H1 (cell line): Measurements from ENCODE around the gene FASN. TPM values are rescaled to one million over a fixed set of nuclear protein-coding genes. Genes with fewer than 3 reads are reported as not detected.

Experiments
- CTCF ChIA-PET: fragments of 300-600 bp; sonication (Branson Sonifier 250); formaldehyde crosslinking; loops from one replicate; lab custom pipeline; 2021; ENCODE audit not compliant: partially characterized antibody; lab: Charles Lee
- POLR2A ChIA-PET: fragments of 300-600 bp; sonication (Branson Sonifier 250); formaldehyde crosslinking; loops from one replicate; lab custom pipeline; 2021; ENCODE audit warnings: inconsistent platforms; ENCODE audit not compliant: partially characterized antibody; lab: Charles Lee
- DNase-seq, 2 experiments: peaks; one replicate each; pipeline versions ENCODE4 v3.0.0 to v3.0.0-alpha.2; 2010 to 2022; ENCODE audit warnings: low spot score in 2 of 2, low read depth in 1 of 2, mixed read lengths in 1 of 2
- FAIRE-seq: peaks from 2 replicates; lab custom pipeline; 2011; peaks lifted over from hg19 to GRCh38; lab: Jason Lieb, UNC
- H2AFZ ChIP-seq: 2 replicates; pipeline ENCODE4 v1.8.1; 2012; ENCODE audit warnings: low read length, inconsistent platforms
- H2AK5ac ChIP-seq: 2 replicates; pipeline ENCODE4 v1.6.1; 2013; ENCODE audit warnings: low read depth, low read length
- H2BK120ac ChIP-seq: replicated peaks from 2 replicates; pipeline ENCODE3; 2013; ENCODE audit warnings: low read depth, low read length, inconsistent platforms
- H2BK12ac ChIP-seq: 2 replicates; pipeline ENCODE4 v1.6.1; 2013; ENCODE audit warnings: low read depth, low read length
- H2BK15ac ChIP-seq: 2 replicates; pipeline ENCODE4 v1.6.1; 2013; ENCODE audit warnings: low read length
- H2BK20ac ChIP-seq: 2 replicates; pipeline ENCODE4 v1.6.1; 2013; ENCODE audit warnings: low read length
- H2BK5ac ChIP-seq: 2 replicates; pipeline ENCODE4 v1.6.1; 2013; ENCODE audit warnings: low read depth, low read length
- H3K14ac ChIP-seq: 2 replicates; pipeline ENCODE4 v1.6.1; 2013; ENCODE audit warnings: inconsistent platforms; ENCODE audit not compliant: insufficient read length
- H3K18ac ChIP-seq: 2 replicates; pipeline ENCODE4 v1.6.1; 2013; ENCODE audit warnings: low read length; ENCODE audit errors: extremely low read depth
- H3K23ac ChIP-seq: 2 replicates; pipeline ENCODE4 v1.6.1; 2013; ENCODE audit warnings: inconsistent platforms; ENCODE audit not compliant: insufficient read length
- H3K23me2 ChIP-seq: 2 replicates; pipeline ENCODE4 v1.6.1; 2013; ENCODE audit warnings: low read depth, low read length
- H3K27ac ChIP-seq: 2 replicates; pipeline ENCODE4 v1.6.1; 2011; ENCODE audit warnings: low read depth, low read length, inconsistent platforms
- H3K27me3 ChIP-seq, 4 experiments: replicated peaks in 1 of 4; 1 replicate in 1 of 4; 2 replicates in 3 of 4; pipeline versions ENCODE4 v1.6.1 to v1.8.1; 2011 to 2013; ENCODE audit warnings: low read length in 3 of 4, mild to moderate bottlenecking in 3 of 4, inconsistent platforms in 2 of 4, mixed read lengths in 2 of 4, moderate library complexity in 1 of 4; ENCODE audit not compliant: control insufficient read depth in 3 of 4, insufficient read depth in 3 of 4; ENCODE audit errors: extremely low read depth in 1 of 4
- H3K36me3 ChIP-seq, 4 experiments: 2 replicates each; pipeline versions ENCODE4 v1.6.1 to v1.8.1; 2011 to 2013; ENCODE audit warnings: mild to moderate bottlenecking in 4 of 4, low read length in 3 of 4, moderate library complexity in 2 of 4, control low read depth in 1 of 4, inconsistent platforms in 1 of 4; ENCODE audit not compliant: insufficient read depth in 4 of 4, control insufficient read depth in 2 of 4
- H3K4ac ChIP-seq: replicated peaks from 2 replicates; pipeline ENCODE3; 2013; ENCODE audit warnings: low read length, low read depth, mixed read lengths, inconsistent platforms; ENCODE audit not compliant: insufficient read length
- H3K4me1 ChIP-seq, 4 experiments: replicated peaks in 1 of 4; 1 replicate in 1 of 4; 2 replicates in 3 of 4; pipeline versions ENCODE4 v1.6.1 to v1.8.1; 2011 to 2013; ENCODE audit warnings: low read length in 3 of 4, inconsistent platforms in 2 of 4, mixed read lengths in 1 of 4; ENCODE audit not compliant: insufficient read depth in 4 of 4, control insufficient read depth in 3 of 4
- H3K4me2 ChIP-seq, 2 experiments: 2 replicates each; pipeline versions ENCODE4 v1.6.1 to v1.8.1; 2011 to 2013; ENCODE audit warnings: low read depth in 2 of 2, low read length in 2 of 2, control low read depth in 1 of 2, inconsistent platforms in 1 of 2, mild to moderate bottlenecking in 1 of 2; ENCODE audit not compliant: insufficient read depth in 1 of 2
- H3K4me3 ChIP-seq, 4 experiments: fragments of 200-600, 300-600 bp in 1 of 4; sonication (generic), shearing (Covaris generic), sonication (Bioruptor Twin) in 1 of 4; 2 replicates each; pipeline versions ENCODE4 v1.5.1 to v1.8.1; 2011 to 2016; ENCODE audit warnings: low read length in 4 of 4, low read depth in 3 of 4, control low read depth in 2 of 4, inconsistent platforms in 2 of 4, mild to moderate bottlenecking in 2 of 4, mixed read lengths in 1 of 4, moderate library complexity in 1 of 4; ENCODE audit not compliant: insufficient read depth in 2 of 4; ENCODE audit errors: extremely low read depth in 1 of 4
- H3K56ac ChIP-seq: replicated peaks from 2 replicates; pipeline ENCODE3; 2013; ENCODE audit warnings: low read depth, mild to moderate bottlenecking, mixed read lengths, low read length, inconsistent platforms; ENCODE audit not compliant: insufficient read length
- H3K79me1 ChIP-seq: 2 replicates; pipeline ENCODE4 v1.6.1; 2013; ENCODE audit warnings: low read depth, low read length, control low read depth
- H3K79me2 ChIP-seq, 2 experiments: 2 replicates each; pipeline versions ENCODE4 v1.6.1 to v1.8.1; 2012 to 2013; ENCODE audit warnings: low read length in 2 of 2, mild to moderate bottlenecking in 2 of 2, inconsistent platforms in 1 of 2; ENCODE audit not compliant: insufficient read depth in 2 of 2, control insufficient read depth in 1 of 2
- H3K9ac ChIP-seq, 4 experiments: replicated peaks in 1 of 4; 1 replicate in 1 of 4; 2 replicates in 3 of 4; pipeline versions ENCODE4 v1.6.1 to v1.8.1; 2011 to 2013; ENCODE audit warnings: low read depth in 3 of 4, low read length in 3 of 4, control low read depth in 2 of 4, mild to moderate bottlenecking in 2 of 4, moderate library complexity in 2 of 4, inconsistent platforms in 1 of 4; ENCODE audit errors: extremely low read depth in 1 of 4
- H3K9me3 ChIP-seq, 2 experiments: 2 replicates each; pipeline versions ENCODE4 v1.6.1 to v1.8.1; 2012 to 2013; ENCODE audit warnings: mild to moderate bottlenecking in 2 of 2, moderate library complexity in 2 of 2, control low read depth in 1 of 2, inconsistent platforms in 1 of 2, low read depth in 1 of 2, low read length in 1 of 2, mixed read lengths in 1 of 2; ENCODE audit not compliant: insufficient read depth in 2 of 2
- H4K20me1 ChIP-seq, 2 experiments: replicated peaks in 1 of 2; 2 replicates each; pipeline versions ENCODE3 to v1.8.1; 2011 to 2013; ENCODE audit warnings: inconsistent platforms in 2 of 2, low read length in 2 of 2, mild to moderate bottlenecking in 1 of 2; ENCODE audit not compliant: insufficient read depth in 2 of 2, control insufficient read depth in 1 of 2
- H4K5ac ChIP-seq: 2 replicates; pipeline ENCODE4 v1.6.1; 2013; ENCODE audit warnings: low read length, low read depth, mixed read lengths, inconsistent platforms; ENCODE audit not compliant: insufficient read length
- H4K8ac ChIP-seq: 2 replicates; pipeline ENCODE4 v1.8.0; 2013; ENCODE audit warnings: mild to moderate bottlenecking, moderate library complexity, low read length, inconsistent platforms; ENCODE audit not compliant: insufficient read depth; ENCODE audit errors: extremely low read depth
- H4K91ac ChIP-seq: replicated peaks from 2 replicates; pipeline ENCODE3; 2013; ENCODE audit warnings: low read length, mixed read lengths, inconsistent platforms; ENCODE audit not compliant: insufficient read length
- CTBP2 ChIP-seq: IDR thresholded peaks from 2 replicates; pipeline ENCODE4 v1.7.0; 2011; ENCODE audit warnings: borderline replicate concordance, mild to moderate bottlenecking, moderate library complexity, mixed read lengths, low read length; ENCODE audit not compliant: insufficient read depth, insufficient read length
- EGR1 ChIP-seq: IDR thresholded peaks from 2 replicates; pipeline ENCODE4 v1.6.1; 2011; ENCODE audit warnings: low read depth, low read length, borderline replicate concordance
- GTF2F1 ChIP-seq: IDR thresholded peaks from 2 replicates; pipeline ENCODE4 v1.6.1; 2012; ENCODE audit warnings: low read depth, low read length, improper control_type of control experiment, borderline replicate concordance
- POLR2AphosphoS5 ChIP-seq: IDR thresholded peaks from 2 replicates; pipeline ENCODE4 v1.6.1; 2011; ENCODE audit warnings: low read depth, low read length
- RAD21 ChIP-seq, 2 experiments: IDR thresholded peaks in 1 of 2; conservative IDR thresholded peaks in 1 of 2; 2 replicates each; pipeline ENCODE4 v1.6.1; 2011; ENCODE audit warnings: low read depth in 2 of 2, low read length in 2 of 2, improper control_type of control experiment in 1 of 2, inconsistent platforms in 1 of 2, mild to moderate bottlenecking in 1 of 2, moderate library complexity in 1 of 2
- SUZ12 ChIP-seq: fragments of 200-600 bp; sonication (generic); IDR thresholded peaks from 2 replicates; pipeline ENCODE4 v1.6.1; 2012; ENCODE audit warnings: mild to moderate bottlenecking, inconsistent platforms, low read length, moderate library complexity, mixed read lengths
- TAF1 ChIP-seq: IDR thresholded peaks from 2 replicates; pipeline ENCODE4 v1.6.1; 2011; ENCODE audit warnings: mild to moderate bottlenecking, low read depth, low read length
- WGBS, 2 experiments: shearing (Covaris generic) in 1 of 2; methylation state at CpG; one replicate each; pipeline versions ENCODE4 v1.1.6 to v1.1.7; 2013 to 2015; ENCODE audit warnings: low lambda C conversion rate in 2 of 2, mixed read lengths in 2 of 2, inconsistent platforms in 1 of 2, low coverage in 1 of 2, missing lambda C conversion rate in 1 of 2; ENCODE audit not compliant: insufficient replicate concordance in 2 of 2, insufficient coverage in 1 of 2, insufficient read length in 1 of 2; ENCODE audit errors: extremely low coverage in 1 of 2, missing lambda C conversion rate in 1 of 2; 5-methylcytosine and 5-hydroxymethylcytosine counted together
- polyA plus RNA-seq, 7 experiments: library from polyadenylated mRNA; depleted of rRNA in 3 of 7; stranded (reverse) in 5 of 7; unstranded in 2 of 7; fragments of >200 nt in 5 of 7; fragments of 200-250 nt in 2 of 7; gene quantifications; 1 replicate in 5 of 7; 2 replicates in 1 of 7; 4 replicates in 1 of 7; pipeline versions ENCODE4 v1.2.1 to v1.2.3, GENCODE V29; 2011 to 2013; ENCODE audit warnings: missing spikeins in 2 of 7, mixed read lengths in 2 of 7
- total RNA-seq: library from RNA; stranded (reverse); fragmentation: NEBNext Ultra II Directional; extraction: Animal tissue kit (Norgen Biotek cat#: 25700); gene quantifications from 2 replicates; pipeline ENCODE4 v1.2.1, GENCODE V29; 2021
- TF ChIP-seq, protein P1 (sequence below): IDR thresholded peaks from 2 replicates; pipeline ENCODE4 v1.6.1; 2011; ENCODE audit warnings: low read depth, mild to moderate bottlenecking, low read length; ENCODE audit not compliant: insufficient read depth

The FASN gene
- total and polyA plus RNA-seq, 2 of the 8 experiments (the other 6 are each of a cell fraction or from before 2014, with no cell fraction given): 143 to 561 TPM

DNA sequence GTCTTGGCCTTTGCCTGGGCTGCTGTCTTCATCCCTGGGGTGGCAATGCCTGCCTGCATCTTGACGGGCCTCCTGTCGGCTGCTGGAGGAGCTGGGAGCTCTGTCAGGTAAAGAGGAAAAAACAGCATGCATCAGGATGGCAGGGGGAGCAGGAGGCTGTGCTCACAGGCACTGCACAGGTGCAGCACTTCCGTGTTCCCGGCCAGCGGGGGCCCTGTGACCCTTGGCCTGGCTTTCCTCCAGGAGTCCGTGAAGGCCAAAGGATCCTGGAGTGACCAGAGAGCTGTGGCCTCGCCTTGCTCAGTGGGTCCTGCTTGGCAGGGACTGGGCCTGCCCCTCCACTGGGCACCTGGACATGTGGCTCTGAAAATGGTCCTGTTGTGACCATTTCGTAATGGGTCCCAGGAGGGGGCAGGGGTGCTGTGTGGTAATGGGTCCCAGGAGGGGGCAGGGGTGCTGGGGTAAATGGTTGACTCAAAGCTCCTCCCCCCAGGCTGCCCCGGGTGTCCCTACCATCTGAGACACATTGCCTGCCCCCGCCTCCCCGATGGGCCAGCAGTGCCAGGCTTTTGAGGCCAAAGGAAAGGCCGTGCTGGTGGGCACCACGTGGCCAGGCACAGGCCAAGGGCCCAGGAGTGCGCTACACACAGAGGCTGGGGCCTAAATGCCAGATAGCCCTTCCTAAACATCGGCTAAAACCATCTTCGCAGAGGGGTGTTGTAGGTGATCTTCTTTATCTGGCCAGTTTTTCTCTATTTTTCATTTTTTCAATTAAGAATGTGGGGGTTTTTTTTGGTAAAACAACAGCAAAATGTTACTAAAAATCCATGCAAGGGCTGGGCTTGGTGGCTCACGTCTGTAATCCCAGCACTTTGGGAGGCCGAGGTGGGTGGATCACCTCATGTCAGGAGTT lies 4.0 kb upstream of the FASN start:
- no peak for FAIRE-seq
- POLR2A ChIA-PET: interaction anchor here (0.6 to 1.9 kb wide), 10 partner anchors 10 to 380 kb away, joined by 3 to 6 read pairs (median 4); no protein-coding TSS in a partner anchor
- CTCF ChIA-PET: interaction anchor here (0.7 to 6.5 kb wide), 6 partner anchors 15 to 72 kb away, joined by 3 to 61 read pairs (median 8); no protein-coding TSS in a partner anchor

More for the DNA sequence above, 4.0 kb upstream of the FASN start:
- Histone ChIP-seq H4K5ac (peak overlapping the region; percentile 44), H2BK120ac (no peak overlapping the region), H3K56ac (peak overlapping the region; percentile 7), H3K79me1 (peaks cover 2% of the 10 kb centered on the region), H3K9ac (no peak overlapping the region), H3K4ac (peak overlapping the region; percentile 72), H3K14ac (no peak overlapping the region), H3K9me3 (no peaks in the 10 kb centered on the region), H3K27ac (no peak overlapping the region), H3K23me2 (peaks cover 8% of the 10 kb centered on the region; the same call in 1 of the 2 replicates), H2AK5ac (no peak overlapping the region), H3K27me3 (no peaks in the 10 kb centered on the region), H2BK20ac (0 out of 2 replicates have a peak overlapping the region, but pooled peaks have one; percentile 90), H2AFZ (no peak overlapping the region), H3K4me1 (peaks cover 0 to 62% (median 55%) of the 10 kb centered on the region in 4 experiments; a peak in 6 of 7 replicates), H3K18ac (peak overlapping the region; percentile 60; the same call in 1 of the 2 replicates), H2BK15ac (no peak overlapping the region), H2BK12ac (no peak overlapping the region; the same call in 1 of the 2 replicates), H4K91ac (peak overlapping the region; percentile 37), H4K8ac (no peak overlapping the region; the same call in 1 of the 2 replicates), H3K23ac (no peak overlapping the region), H4K20me1 (peaks cover 0 to under 1% of the 10 kb centered on the region in 2 experiments), H3K4me3 (no peak overlapping the region), H2BK5ac (0 out of 2 replicates have a peak overlapping the region, but pooled peaks have one; percentile 58), H3K79me2 (peaks cover 5 to 16% of the 10 kb centered on the region in 2 experiments; a peak in 3 of 4 replicates), H3K4me2 (no peak overlapping the region), H3K36me3 (no peaks in the 10 kb centered on the region)
- no peak for DNase-seq
- TF ChIP-seq RAD21 (IDR thresholded peaks at IDR 0.05 in 1 of 2, conservative IDR thresholded peaks at IDR 0.05 in 1 of 2; ENCODE audit: low read depth in 2 of 2, low read length in 2 of 2): no peak
- no peak for TF ChIP-seq EGR1
- TF ChIP-seq, protein P1, sequence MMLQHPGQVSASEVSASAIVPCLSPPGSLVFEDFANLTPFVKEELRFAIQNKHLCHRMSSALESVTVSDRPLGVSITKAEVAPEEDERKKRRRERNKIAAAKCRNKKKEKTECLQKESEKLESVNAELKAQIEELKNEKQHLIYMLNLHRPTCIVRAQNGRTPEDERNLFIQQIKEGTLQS: no peak
- no peak for TF ChIP-seq POLR2AphosphoS5
- TF ChIP-seq CTBP2: no peak
- no peak for TF ChIP-seq GTF2F1
- TF ChIP-seq TAF1: no peak
- TF ChIP-seq SUZ12: no peak
- 84% methylated on average over 17 of the region's 18 CpGs; no CpG with 5 or more reads in 1 of the 2 experiments for WGBS, 2 experiments
